HG02938 (cell line): ENCODE data around the gene MLYCD.

ENCODE experiments used
- ATAC-seq: cut with Tn5 transposase; IDR thresholded peaks from one replicate; pipeline ENCODE4 v1.9.1; 2021; ENCODE audit warnings: mild to moderate bottlenecking, moderate library complexity; ENCODE audit not compliant: unreplicated experiment

Gene MLYCD

GRCh38 chr16:83967838-83968305 is 69.0 kb downstream of the MLYCD start, which contains the start of gene NECAB2:
NECAB2 (plus strand) TSS chr16:83968244; CDS start chr16:83968649, 405 bp downstream.
- ATAC-seq, result no peak

- ATAC-seq, result no peak
These were observed 69.5 kb downstream of the MLYCD start for GRCh38 chr16:83968306-83968851.

- ATAC-seq, result no peak
These were observed 70.2 kb downstream of the MLYCD start for GRCh38 chr16:83968891-83969649.

GRCh38 chr16:83969771-83970429 is 71.0 kb downstream of the MLYCD start:
- ATAC-seq, result no peak

- no peak for ATAC-seq
These were observed 71.5 kb downstream of the MLYCD start for GRCh38 chr16:83970430-83970815.

- ATAC-seq, result no peak
These were observed 72.5 kb downstream of the MLYCD start for GRCh38 chr16:83971165-83972130.

- no peak for ATAC-seq
These were observed 73.5 kb downstream of the MLYCD start for GRCh38 chr16:83972256-83973008.

- ATAC-seq, result no peak
These were observed 74.2 kb downstream of the MLYCD start for GRCh38 chr16:83973077-83973476.

GRCh38 chr16:83973581-83974385 is 74.9 kb downstream of the MLYCD start:
- no peak for ATAC-seq

- ATAC-seq, result no peak
These were observed 75.6 kb downstream of the MLYCD start for GRCh38 chr16:83974475-83974874.

GRCh38 chr16:83975590-83976260 is 76.8 kb downstream of the MLYCD start:
- no peak for ATAC-seq
